IMR-90 (cell line): ENCODE data around the gene AMFR.

Experiments used
- MAFK ChIP-seq: IDR thresholded peaks from 2 replicates; pipeline ENCODE4 v1.6.1; 2012; ENCODE audit warnings: low read depth, low read length, improper control_type of control experiment
- POLR2A ChIP-seq: IDR thresholded peaks from 2 replicates; pipeline ENCODE4 v1.6.1; 2012; ENCODE audit warnings: mild to moderate bottlenecking, low read depth, low read length

DNA sequence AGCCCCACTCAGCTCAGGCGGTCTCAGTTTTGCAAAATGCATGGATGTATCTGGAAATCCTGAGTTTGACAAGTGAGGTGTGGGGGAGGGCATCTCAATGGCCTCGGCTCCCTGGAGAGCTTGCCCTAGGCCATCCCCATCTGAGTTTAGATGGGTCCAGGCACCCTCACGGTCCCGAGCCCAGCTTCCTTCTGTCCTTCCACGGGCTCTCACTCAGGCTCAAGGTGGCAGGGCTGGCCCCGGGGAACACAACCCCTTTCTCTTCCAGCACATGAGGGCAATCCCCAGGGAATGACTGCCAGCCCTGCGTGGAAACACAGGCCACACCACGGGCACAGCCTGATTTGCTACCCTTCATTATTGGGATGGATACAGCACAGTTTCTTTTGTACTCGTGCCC lies 58.4 kb downstream of the AMFR start:
- TF ChIP-seq POLR2A (no peak), MAFK (no peak)
